ENCODE measurements around the gene ZC3H4.

DNA sequence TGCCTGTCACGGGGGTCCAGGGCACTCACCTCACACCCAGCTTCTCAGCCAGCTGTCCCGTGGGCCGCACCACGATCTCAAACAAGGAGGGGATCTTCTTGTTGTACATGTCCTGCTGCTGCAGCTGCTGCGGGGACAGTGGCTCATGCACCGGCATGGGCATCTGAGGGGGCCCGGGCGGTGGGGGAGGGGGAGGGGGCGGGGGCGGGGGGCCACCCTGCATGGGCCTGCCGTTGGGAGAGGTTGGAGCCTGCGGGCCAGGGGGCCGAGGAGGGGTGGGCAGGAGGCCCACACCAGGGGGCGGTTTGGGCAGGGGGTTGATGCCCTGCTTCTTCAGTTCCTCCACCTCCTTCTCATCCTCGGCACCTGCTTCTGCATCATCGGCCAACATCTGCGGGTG, 41.3 kb downstream of the ZC3H4 start:
- TF ChIP-seq EGR1 (IDR thresholded peaks at IDR 0.05; ENCODE audit: low read depth), result no peak
- TF ChIP-seq, protein P1, sequence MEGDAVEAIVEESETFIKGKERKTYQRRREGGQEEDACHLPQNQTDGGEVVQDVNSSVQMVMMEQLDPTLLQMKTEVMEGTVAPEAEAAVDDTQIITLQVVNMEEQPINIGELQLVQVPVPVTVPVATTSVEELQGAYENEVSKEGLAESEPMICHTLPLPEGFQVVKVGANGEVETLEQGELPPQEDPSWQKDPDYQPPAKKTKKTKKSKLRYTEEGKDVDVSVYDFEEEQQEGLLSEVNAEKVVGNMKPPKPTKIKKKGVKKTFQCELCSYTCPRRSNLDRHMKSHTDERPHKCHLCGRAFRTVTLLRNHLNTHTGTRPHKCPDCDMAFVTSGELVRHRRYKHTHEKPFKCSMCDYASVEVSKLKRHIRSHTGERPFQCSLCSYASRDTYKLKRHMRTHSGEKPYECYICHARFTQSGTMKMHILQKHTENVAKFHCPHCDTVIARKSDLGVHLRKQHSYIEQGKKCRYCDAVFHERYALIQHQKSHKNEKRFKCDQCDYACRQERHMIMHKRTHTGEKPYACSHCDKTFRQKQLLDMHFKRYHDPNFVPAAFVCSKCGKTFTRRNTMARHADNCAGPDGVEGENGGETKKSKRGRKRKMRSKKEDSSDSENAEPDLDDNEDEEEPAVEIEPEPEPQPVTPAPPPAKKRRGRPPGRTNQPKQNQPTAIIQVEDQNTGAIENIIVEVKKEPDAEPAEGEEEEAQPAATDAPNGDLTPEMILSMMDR (IDR thresholded peaks at IDR 0.05 in 2 of 3, conservative IDR thresholded peaks at IDR 0.05 in 1 of 3; ENCODE audit: borderline replicate concordance in 1 of 3, insufficient read depth in 1 of 3, low read depth in 2 of 3, low read length in 2 of 3), result no peak
- no peak for TF ChIP-seq YY1 (IDR thresholded peaks at IDR 0.05; ENCODE audit: extremely low read depth, insufficient replicate concordance, low read depth, low read length)
- no peak for TF ChIP-seq POLR2A (IDR thresholded peaks at IDR 0.05; ENCODE audit: borderline replicate concordance, extremely low read depth, insufficient read depth, insufficient read length)
- TF ChIP-seq, protein P2, sequence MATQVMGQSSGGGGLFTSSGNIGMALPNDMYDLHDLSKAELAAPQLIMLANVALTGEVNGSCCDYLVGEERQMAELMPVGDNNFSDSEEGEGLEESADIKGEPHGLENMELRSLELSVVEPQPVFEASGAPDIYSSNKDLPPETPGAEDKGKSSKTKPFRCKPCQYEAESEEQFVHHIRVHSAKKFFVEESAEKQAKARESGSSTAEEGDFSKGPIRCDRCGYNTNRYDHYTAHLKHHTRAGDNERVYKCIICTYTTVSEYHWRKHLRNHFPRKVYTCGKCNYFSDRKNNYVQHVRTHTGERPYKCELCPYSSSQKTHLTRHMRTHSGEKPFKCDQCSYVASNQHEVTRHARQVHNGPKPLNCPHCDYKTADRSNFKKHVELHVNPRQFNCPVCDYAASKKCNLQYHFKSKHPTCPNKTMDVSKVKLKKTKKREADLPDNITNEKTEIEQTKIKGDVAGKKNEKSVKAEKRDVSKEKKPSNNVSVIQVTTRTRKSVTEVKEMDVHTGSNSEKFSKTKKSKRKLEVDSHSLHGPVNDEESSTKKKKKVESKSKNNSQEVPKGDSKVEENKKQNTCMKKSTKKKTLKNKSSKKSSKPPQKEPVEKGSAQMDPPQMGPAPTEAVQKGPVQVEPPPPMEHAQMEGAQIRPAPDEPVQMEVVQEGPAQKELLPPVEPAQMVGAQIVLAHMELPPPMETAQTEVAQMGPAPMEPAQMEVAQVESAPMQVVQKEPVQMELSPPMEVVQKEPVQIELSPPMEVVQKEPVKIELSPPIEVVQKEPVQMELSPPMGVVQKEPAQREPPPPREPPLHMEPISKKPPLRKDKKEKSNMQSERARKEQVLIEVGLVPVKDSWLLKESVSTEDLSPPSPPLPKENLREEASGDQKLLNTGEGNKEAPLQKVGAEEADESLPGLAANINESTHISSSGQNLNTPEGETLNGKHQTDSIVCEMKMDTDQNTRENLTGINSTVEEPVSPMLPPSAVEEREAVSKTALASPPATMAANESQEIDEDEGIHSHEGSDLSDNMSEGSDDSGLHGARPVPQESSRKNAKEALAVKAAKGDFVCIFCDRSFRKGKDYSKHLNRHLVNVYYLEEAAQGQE (IDR thresholded peaks at IDR 0.05; ENCODE audit: low read depth), result no peak
- no peak for TF ChIP-seq ELF1 (IDR thresholded peaks at IDR 0.05; ENCODE audit: borderline replicate concordance, low read depth)
- TF ChIP-seq POLR2AphosphoS5 (IDR thresholded peaks at IDR 0.05; ENCODE audit: low read depth, low read length), result no peak
- TF ChIP-seq, protein P3, sequence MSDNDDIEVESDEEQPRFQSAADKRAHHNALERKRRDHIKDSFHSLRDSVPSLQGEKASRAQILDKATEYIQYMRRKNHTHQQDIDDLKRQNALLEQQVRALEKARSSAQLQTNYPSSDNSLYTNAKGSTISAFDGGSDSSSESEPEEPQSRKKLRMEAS (IDR thresholded peaks at IDR 0.05), result no peak
